Measurements from ENCODE around the gene MGAT4C. TPM values are rescaled to one million over a fixed set of nuclear protein-coding genes. Genes with fewer than 3 reads are reported as not detected.

The MGAT4C gene
- total and polyA plus RNA-seq, 2 of the 8 experiments (the other 6 are each of a cell fraction or from before 2014, with no cell fraction given), result 1.6 to 2.5 TPM

- H2AFZ ChIP-seq (ENCODE audit: low read length), result no peak overlapping the region
- FAIRE-seq, result no peak
- H3K79me2 ChIP-seq (ENCODE audit: control insufficient read depth in 1 of 2, insufficient read depth in 2 of 2, low read length in 2 of 2), result no peaks in the 10 kb centered on the region
- H3K4me3 ChIP-seq (ENCODE audit: extremely low read depth in 1 of 4, insufficient read depth in 2 of 4, low read depth in 3 of 4, low read length in 4 of 4), result no peak overlapping the region
- H3K14ac ChIP-seq (ENCODE audit: insufficient read length), result no peak overlapping the region
- H3K36me3 ChIP-seq (ENCODE audit: control insufficient read depth in 2 of 4, insufficient read depth in 4 of 4, low read length in 3 of 4), result no peaks in the 10 kb centered on the region
- H3K4me2 ChIP-seq (ENCODE audit: insufficient read depth in 1 of 2, low read depth in 2 of 2, low read length in 2 of 2), result no peak overlapping the region
- H4K20me1 ChIP-seq (replicated peaks in 1 of 2; ENCODE audit: control insufficient read depth in 1 of 2, insufficient read depth in 2 of 2, low read length in 2 of 2), result no peaks in the 10 kb centered on the region
- TF ChIP-seq HDAC6 (IDR thresholded peaks at IDR 0.05; ENCODE audit: low read depth, low read length) (no peak), RAD21 (IDR thresholded peaks at IDR 0.05 in 1 of 2, conservative IDR thresholded peaks at IDR 0.05 in 1 of 2; ENCODE audit: low read depth in 2 of 2, low read length in 2 of 2) (no peak), E2F6 (IDR thresholded peaks at IDR 0.05) (no peak)
- no peak overlapping the region for H4K91ac ChIP-seq (replicated peaks; ENCODE audit: insufficient read length, low read length)
- no peaks in the 10 kb centered on the region for H3K4me1 ChIP-seq (replicated peaks in 1 of 4; ENCODE audit: control insufficient read depth in 3 of 4, insufficient read depth in 4 of 4, low read length in 3 of 4)
- no peak overlapping the region for H3K18ac ChIP-seq (ENCODE audit: extremely low read depth, low read length)
- H2BK12ac ChIP-seq (ENCODE audit: low read depth, low read length), result no peak overlapping the region
- H2AK5ac ChIP-seq (ENCODE audit: low read depth, low read length), result no peak overlapping the region
- CTCF ChIA-PET (ENCODE audit: partially characterized antibody), result interaction anchor here (0.6 kb wide), 1 partner anchor 269 kb away, joined by 3 read pairs; no protein-coding TSS in a partner anchor
- no peak overlapping the region for H3K56ac ChIP-seq (replicated peaks; ENCODE audit: insufficient read length, low read depth, low read length)
- H3K79me1 ChIP-seq (ENCODE audit: low read depth, low read length), result no peaks in the 10 kb centered on the region
- no peak overlapping the region for H2BK15ac ChIP-seq (ENCODE audit: low read length)
- no peaks in the 10 kb centered on the region for H3K9me3 ChIP-seq (ENCODE audit: insufficient read depth in 2 of 2, low read depth in 1 of 2, low read length in 1 of 2)
- H2BK120ac ChIP-seq (replicated peaks; ENCODE audit: low read depth, low read length), result no peak overlapping the region
- POLR2A ChIA-PET (ENCODE audit: partially characterized antibody), result no interaction called here
- H2BK5ac ChIP-seq (ENCODE audit: low read depth, low read length), result no peak overlapping the region
- DNase-seq (ENCODE audit: low read depth in 1 of 2, low spot score in 2 of 2), result no peak
- no peak overlapping the region for H3K9ac ChIP-seq (replicated peaks in 1 of 4; ENCODE audit: extremely low read depth in 1 of 4, low read depth in 3 of 4, low read length in 3 of 4)
- H3K23ac ChIP-seq (ENCODE audit: insufficient read length), result no peak overlapping the region
- H3K27me3 ChIP-seq (replicated peaks in 1 of 4; ENCODE audit: control insufficient read depth in 3 of 4, extremely low read depth in 1 of 4, insufficient read depth in 3 of 4, low read length in 3 of 4), result no peaks in the 10 kb centered on the region
- no peaks in the 10 kb centered on the region for H3K23me2 ChIP-seq (ENCODE audit: low read depth, low read length)
- no peak overlapping the region for H3K27ac ChIP-seq (ENCODE audit: low read depth, low read length)
- no peak overlapping the region for H3K4ac ChIP-seq (replicated peaks; ENCODE audit: insufficient read length, low read depth, low read length)
- H4K8ac ChIP-seq (ENCODE audit: extremely low read depth, insufficient read depth, low read length), result no peak overlapping the region
- no peak overlapping the region for H2BK20ac ChIP-seq (ENCODE audit: low read length)
- no peak overlapping the region for H4K5ac ChIP-seq (ENCODE audit: insufficient read length, low read depth, low read length)
These were observed 292.9 kb downstream of the MGAT4C start for GRCh38 chr12:85963326-85963725.

Measured in H1 (cell line).